Measurements from ENCODE around the gene PAK2.
"Not testable (repeated sequence)": the region's sequence is repeated elsewhere in the genome, so short reads cannot be mapped to it uniquely, and the experiment has no call there.

The PAK2 gene

DNA sequence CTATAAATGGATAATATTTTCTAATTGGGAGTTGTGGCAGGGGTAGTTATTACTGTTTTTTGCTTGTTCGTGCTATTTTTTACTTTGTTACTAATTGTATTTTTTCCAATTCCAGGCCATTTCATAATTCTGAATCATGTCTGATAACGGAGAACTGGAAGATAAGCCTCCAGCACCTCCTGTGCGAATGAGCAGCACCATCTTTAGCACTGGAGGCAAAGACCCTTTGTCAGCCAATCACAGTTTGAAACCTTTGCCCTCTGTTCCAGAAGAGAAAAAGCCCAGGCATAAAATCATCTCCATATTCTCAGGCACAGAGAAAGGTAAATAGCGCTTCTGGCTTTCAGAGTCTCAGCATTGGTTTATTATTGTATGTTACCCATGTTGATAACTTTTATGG, 42.9 kb downstream of the PAK2 start:
- DNase-seq (ENCODE audit: low read depth, low spot score), result no peak

DNA sequence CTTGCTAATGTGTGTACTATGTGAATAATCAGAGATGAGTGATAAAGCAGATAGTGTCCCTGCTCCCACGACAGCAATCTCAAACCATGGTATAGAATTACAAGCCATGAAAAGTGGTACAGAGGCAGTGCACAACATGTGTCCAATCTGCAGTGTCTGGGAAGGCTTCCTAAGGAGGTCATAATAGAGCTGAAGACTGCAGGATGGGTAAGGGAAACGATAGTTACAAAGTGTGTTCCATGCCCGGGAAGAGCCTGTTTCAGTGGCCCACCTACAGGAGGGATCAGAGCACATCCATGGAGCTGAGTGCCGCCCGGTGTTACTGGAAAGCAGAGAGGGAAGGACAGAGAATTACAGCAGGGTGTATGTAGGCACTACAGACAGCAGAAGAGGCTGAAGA, 48.9 kb downstream of the PAK2 start:
- DNase-seq (ENCODE audit: low read depth, low spot score), result no peak

DNA sequence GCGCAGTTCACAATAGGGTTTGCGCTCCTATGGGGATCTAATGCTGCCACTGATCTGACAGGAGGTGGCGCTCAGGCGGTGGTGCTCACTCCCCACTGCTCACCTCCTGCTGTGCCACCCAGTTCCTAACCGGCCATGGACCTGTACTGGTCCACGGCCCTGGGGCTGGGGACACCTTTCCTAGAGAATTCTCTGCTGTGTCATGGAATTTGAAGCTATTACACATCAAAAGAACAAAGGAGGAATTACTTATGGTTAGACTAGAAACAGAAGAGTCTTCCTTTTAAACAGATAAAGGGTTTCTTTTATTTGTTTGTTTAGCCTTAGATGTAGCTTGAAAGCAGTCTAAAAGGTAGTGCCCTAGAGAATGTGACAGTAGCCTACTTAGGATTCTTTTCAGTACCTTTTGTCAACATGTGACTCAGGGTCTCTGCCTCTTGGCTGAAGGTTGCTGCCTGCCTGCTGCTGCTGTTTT, 50.3 kb downstream of the PAK2 start:
- peak; percentile 45 for DNase-seq (ENCODE audit: low read depth, low spot score)

DNA sequence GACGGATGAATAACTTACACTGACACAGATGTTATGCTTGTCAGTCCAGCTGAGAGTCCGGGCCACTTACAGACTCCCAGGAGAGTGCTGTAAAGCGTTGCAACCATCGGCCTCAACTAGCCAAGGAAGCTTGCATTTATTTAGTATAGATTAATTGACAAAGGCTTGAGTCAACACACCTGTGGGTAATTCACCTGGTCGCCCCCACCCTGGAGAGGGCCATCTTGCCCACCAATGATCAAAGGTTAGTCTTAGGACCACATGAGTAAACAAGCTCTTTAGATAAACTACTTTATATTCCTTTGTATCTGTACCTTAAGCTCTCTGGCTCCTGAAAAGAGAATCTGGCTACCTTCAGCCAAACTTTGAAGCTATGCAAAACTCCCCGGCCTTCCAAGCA, 51.0 kb downstream of the PAK2 start:
- no peak for DNase-seq (ENCODE audit: low read depth, low spot score)

DNA sequence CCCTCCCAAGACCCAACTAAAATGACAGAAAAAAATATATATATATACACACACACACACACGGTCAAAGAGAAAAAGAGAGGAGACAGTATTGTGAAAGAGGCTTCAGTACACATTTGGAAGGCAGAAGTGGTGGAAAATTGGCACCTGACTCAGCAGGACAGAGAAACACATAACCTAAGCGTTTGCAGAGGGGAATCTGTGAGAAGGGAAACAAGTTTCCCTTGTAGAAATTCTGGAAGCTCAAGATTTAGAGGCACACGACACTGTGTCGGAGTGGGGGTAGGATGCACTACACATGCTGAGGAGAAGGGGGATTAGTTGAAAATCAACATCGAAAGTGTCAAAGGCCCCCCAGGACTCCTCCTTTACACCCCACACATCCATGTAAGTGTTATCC, 53.1 kb downstream of the PAK2 start:
- DNase-seq (ENCODE audit: low read depth, low spot score), result peak; percentile 49

DNA sequence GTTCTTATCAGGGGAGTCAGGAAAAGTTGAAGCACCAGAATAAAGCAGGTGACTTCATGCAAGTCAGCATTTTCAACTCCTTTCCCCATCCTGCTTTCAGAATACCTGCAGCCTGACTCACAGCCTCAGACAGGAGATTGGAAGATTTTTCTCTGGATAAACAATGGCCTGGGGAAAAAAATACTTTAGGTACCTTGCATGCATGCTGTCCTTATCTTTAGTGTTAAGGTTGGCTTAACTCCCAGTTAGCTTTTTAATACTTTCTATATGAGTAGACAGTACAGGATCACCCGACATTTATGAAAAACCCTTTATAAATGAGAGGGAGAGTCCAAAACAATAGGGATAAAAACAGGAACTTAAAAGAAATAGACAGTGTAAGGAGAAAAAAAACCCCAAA, 53.6 kb downstream of the PAK2 start:
- peak; percentile 93 for DNase-seq (ENCODE audit: low read depth, low spot score)

DNA sequence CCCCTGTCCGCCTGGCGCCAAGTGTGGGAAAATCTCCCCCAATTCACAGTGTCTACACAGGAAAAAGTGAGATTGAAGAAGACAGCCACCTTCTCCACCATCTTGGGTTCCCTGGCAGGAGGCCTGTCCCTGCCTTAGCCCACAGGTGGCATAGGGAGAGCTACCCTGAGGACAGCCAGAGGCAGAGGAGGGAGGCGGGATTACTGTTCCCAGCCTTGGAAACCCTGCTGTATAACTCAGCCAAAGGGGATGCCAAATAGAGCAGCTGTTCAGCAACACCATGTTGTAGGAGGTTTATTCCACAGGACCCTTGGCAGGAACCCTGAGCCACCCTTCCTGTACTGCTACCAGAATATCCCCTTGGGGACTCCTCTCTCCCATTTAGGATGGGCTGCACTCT, 54.8 kb downstream of the PAK2 start:
- DNase-seq (ENCODE audit: low read depth, low spot score), result no peak

DNA sequence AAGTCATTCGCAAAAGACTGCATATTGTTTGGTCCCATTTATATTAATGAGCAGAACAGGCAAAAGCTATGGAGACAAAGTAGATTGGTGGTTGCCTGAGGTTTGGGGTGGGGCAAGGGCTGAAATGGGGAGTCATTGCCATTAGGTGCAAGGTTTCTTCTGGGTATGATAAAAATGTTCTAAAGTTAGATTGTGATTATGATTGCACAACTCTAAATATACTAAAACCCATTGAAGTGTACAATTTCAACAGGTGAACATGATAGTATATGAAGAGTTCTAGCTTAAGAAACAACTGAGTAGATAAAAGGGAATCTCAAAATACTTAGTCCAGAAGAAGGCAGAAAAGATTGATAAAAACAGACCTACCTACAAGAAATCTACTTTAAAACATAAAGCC, 56.7 kb downstream of the PAK2 start:
- DNase-seq (ENCODE audit: low read depth, low spot score), result no peak

DNA sequence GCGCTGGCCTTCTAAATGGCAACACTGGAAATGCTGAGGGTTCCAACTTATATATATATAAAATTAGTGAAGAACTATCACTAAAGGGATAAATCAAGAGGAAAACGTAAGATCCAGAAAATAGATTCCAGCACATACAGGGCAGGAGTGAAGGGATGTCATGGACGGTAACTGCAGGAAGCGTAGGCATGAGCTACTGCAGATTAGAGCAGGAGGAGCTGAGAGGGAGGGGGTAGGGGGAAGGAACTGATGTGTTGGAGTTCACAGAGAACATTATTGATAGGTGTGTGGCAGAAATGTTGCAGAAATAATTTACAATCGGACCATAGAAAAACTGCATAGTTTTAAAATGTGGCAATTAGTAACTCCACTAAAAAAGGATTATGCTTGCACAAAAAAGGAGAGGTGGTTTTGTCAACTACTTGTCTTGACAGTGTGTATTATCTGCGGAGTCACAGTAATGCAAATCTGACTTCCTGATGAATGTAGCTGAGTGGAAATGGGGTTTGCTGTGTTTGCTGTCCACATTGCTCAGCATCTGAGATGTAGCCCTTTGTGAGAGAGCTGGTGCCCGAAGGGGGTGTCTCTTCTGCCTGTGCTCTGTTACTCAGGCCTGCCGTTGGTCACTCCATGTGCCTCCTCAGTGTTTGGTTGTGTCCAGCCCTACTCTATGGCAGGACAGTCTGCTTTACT, 61.2 kb downstream of the PAK2 start:
- peak; percentile 13 for DNase-seq (ENCODE audit: low read depth, low spot score)

DNA sequence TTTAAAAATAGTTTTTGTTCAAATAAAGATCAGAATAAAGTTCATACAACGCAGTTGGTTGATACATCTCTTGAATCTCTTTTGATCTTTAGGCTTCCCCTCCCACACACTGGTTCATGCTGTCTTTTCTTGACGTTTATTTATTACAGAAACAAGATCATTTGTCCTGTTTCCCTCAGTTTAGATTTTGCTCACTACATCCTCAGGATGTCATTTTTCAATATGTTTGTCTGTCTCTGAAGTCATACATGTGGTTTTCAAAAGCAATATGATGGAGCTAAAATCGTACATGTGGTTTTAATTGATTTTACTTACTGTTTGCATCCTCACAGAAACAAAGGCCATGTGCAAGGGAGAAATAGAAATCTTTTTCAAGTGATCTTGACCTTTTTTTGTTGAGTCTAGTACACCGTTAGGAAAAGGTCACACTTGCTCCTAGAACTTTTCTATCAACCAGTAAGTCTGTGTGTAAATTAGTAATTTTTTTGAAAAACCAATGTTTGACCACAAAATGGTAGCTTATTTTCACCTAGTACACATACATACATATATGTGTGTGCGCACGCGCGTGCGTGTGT, 64.3 kb downstream of the PAK2 start:
- DNase-seq (ENCODE audit: low read depth, low spot score), result no peak

DNA sequence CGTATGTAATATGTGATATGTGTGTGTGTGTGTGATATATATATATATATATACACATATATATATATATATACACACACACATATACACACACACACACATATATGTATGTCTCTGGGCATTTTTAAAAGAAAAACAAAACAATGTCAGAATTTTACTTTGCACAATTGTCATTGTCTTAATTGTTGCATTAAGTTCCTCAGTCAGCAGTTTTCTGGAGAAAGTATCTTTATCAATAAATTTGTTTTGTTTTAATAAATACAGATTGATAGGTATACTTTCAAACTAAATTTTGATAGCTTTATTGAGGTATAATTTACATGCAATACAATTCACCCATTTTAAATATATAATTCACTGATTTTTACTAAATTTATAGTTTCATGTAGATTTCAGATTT, 65.1 kb downstream of the PAK2 start:
- DNase-seq (ENCODE audit: low read depth, low spot score), result no peak

DNA sequence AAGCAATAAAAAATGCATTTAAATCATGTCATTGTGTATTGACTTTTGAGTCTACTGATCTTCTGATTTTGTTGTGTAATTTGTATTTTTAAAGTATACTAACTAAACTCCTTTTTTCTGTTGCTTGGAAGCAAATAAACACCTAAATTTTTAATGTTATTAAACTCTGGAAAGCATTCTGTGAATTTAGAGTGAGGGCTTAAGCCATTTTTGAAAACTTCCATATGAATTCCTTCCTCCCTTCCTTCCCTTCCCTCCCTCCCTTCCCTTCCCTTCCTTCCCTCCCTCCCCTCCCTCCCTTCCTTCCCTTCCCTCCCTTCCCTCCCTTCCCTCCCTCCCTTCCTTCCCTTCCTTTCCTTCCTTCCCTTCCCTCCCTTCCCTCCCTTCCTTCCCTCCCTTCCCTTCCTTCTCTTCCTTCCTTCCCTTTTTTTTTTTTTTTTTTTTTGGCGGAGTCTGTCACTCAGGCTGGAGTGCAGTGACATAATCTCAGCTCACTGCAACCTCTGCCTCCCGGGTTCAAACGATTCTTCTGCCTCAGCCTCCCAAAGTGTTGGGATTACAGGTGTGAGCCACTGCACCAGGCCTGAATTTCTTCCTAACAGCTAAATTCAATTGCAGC, 71.4 kb downstream of the PAK2 start:
- no peak for DNase-seq (ENCODE audit: low read depth, low spot score)

DNA sequence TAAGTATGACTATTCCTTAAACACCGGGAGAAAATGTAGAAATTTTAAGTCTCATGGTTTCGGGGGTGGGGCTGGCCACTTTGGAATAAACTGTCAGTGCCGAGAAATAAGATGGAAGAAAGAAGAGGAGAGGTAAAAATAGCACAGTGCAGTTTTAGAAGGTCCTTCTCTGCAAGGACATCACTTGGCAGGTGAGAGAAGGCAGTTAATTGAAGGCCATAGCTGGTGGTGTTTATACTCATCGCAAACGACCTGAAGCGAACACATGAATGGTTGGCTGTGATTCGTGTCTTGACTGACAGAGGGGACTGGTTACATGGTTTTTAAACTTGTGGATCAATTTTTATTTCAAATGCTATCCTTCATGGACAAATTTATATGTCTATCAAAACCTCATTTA, 73.2 kb downstream of the PAK2 start:
- no peak for DNase-seq (ENCODE audit: low read depth, low spot score)

DNA sequence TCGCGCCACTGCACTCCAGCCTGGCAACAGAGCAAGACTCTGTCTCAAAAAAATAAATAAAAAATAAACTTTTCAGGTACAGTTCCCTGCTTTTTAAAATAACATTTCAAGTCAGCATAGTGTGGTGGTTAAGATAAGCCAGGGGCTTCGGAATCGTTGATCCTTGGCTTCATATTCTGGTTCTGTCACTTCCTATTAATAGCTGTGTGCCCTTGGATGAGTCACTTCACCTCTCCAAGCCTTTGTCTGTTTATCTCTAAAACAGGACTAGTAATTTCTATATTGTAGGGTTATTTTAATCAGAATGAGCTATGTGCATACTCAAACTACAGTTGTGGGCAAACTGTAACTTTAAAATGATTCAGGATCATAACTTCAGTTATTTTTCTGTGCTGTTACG, 74.2 kb downstream of the PAK2 start:
- DNase-seq (ENCODE audit: low read depth, low spot score), result no peak

DNA sequence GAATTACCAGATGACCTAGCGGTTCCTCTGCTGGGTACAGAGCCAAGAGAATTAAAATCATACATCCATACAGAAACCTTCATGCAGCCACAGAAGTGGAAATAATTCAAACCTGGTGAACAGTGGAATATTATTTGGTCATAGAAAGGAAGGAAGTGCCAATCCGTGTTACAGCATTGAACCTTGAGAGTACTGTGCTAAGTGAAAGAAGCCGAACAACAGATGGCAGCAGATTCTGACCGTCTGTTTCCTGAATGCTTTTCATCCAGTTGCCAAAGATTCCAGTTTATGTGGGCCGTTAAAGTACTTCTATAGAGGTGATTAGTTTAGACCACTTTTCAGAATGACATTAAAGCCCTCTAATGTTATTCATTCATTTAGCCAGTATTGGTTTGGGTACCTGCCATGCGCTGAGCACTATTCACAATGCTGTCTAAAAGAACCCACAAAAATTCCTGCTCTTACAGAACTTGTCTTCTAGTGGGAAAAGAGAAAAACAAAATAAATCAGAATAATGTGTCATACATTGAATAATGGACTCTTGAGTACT, 82.2 kb downstream of the PAK2 start:
- DNase-seq (ENCODE audit: low read depth, low spot score), result peak; percentile 96

DNA sequence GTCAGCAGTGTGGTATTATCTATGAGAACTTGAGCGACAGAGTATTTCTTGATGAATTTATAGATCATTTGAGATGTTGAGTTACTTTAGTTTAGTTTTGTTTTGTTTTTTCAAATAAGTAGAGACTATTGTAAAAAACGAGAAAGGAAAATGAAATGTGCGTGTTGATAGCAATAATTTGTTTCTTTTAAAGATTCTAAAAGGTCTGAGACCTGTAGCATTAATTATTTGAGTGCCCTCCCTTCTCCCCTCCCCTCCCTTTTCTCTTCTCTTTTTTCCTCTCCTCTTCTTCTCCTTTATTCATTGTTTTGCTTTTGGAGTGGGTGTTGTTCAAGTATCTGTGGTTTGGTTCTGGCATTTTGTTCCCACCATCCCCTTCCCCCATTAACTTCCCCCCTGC, 90.0 kb downstream of the PAK2 start:
- DNase-seq (ENCODE audit: low read depth, low spot score), result not testable (repeated sequence)

DNA sequence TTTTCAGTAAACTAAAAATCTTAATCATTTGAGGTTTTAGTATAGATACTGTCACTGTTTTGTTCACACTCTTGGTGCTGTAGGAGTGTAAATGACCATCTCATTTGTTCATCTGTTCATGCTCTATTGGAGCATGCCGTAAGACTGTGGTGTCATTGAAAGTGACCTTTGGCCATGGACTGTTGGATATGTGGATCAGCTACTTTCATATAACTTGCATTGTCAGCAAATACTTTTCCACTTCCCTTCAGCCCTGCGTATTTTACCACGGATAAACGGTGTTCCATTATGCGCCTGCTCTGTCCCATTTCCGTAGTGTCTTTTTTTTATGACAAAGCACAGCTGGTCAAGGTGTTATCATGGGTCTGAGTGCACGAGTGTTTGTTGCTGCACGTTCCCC, 95.4 kb downstream of the PAK2 start:
- no peak for DNase-seq (ENCODE audit: low read depth, low spot score)

DNA sequence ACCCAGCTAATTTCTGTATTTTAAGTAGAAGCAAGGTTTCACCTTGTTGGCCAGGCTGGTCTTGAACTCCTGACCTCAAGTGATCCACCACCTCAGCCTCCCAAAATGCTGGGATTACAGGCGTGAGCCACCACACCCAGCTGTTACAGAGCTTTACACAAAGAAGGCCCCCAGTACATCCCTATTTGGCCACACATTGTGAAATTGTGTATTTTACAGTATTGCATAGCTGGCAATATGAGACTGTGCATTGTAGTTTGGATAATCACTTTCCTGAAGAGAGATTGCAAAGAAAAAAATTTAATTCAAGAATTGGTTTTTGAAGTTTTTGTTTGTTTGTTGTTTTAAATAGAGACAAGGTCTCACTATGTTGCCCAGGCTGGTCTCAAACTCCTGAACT, 97.0 kb downstream of the PAK2 start:
- not testable (repeated sequence) for DNase-seq (ENCODE audit: low read depth, low spot score)

DNA sequence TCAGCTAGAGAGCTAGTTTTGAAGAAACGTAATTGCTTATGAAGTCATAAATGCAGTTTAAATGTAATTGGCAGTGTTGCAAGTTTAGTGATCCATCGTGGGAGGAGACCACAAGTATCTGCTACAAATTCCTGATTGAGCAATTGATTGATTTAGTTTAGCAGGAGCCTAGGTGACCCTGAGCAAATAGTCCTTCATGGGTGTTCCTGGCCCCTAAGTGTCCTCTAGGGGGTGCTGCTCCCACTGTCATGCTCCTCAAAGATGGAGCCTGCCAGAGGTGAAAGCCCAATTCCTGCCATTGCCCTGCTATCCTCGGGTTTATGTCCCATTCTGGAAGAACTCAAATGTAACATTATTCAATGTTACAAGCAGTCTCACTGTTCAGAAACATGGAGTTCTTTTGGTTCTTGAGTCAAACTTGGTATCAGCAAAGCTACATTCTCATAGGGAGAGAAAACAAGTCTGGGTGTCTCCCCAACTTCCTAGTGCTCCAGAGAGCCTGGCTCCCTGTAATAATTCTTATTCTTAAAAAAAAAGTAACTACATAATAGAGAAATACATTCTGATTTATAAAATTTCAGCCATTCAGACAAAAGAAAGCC, 98.3 kb downstream of the PAK2 start:
- DNase-seq (ENCODE audit: low read depth, low spot score), result peak; percentile 28

DNA sequence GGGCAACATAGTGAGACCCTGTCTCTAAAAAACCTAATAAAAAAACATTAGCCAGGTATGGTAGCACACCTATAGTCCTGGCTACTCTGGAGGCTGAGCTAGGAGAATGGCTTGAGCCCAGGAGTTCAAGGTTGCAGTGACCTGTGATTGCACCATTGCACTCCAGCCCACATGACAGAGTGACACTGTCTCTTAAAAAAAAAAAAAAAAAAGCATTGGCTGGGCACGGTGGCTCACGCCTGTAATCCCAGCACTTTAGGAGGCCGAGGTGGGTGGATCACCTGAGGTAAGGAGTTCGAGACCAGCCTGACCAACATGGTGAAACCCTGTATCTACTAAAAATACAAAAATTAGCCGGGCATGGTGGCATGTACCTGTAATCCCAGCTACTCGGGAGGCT, 99.7 kb downstream of the PAK2 start:
- DNase-seq (ENCODE audit: low read depth, low spot score), result not testable (repeated sequence)

DNA sequence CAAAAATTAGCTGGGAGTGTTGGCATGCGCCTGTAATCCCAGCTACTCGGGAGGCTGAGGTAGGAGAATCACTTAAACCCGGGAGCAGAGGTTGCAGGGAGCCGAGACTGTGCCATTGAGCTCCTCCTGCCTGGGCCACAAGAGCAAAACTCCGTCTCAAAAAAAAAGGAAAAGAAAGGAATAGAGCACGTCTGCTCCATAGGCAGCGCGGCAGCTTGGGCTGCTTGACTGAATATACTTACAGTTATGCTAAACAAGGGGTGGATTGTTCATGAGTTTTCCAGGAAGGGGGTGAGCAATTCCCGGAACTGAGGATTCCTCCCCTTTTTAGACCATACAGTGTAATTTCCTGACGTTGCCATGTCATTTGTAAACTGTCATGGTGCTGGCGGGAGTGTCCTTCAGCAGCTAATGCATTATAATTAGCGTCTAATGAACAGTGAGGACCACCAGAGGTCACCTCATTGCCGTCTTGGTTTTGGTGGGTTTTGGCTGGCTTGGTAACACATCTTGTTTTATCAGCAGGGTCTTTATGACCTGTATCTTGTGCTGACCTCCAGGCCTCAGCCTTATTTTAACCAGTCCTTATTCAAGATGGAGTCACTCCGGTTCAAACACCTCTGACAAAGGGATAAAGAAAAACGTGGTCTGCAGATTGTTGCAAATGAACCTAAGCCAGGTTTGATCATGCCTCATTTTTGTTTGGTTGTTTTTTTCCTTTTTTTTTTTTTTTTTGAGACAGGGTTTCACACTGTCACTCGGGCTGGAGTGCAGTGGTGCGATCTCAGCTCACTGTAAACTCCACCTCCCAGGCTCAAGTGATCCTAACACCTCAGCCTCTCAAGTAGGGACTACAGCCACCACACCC, 103.1 kb downstream of the PAK2 start:
- no peak for DNase-seq (ENCODE audit: low read depth, low spot score)
